GM12878 (cell line): ENCODE data around the gene UPF1.

Experiments used
- BMI1 ChIP-seq: fragments of 450-650 bp; IDR thresholded peaks from 2 replicates; pipeline ENCODE4 v1.6.1; 2016; ENCODE audit warnings: mild to moderate bottlenecking, moderate library complexity, borderline replicate concordance
- KAT2A ChIP-seq: conservative IDR thresholded peaks from 2 replicates; pipeline ENCODE4 v1.6.1; 2011; ENCODE audit warnings: low read depth, low read length; ENCODE audit not compliant: control insufficient read depth
- PRDM15 ChIP-seq: fragments of 450-650 bp; formaldehyde crosslinking; IDR thresholded peaks from 2 replicates; pipeline ENCODE4 v1.4.0; 2020; ENCODE audit warnings: mild to moderate bottlenecking, moderate library complexity
- RAD21 ChIP-seq: IDR thresholded peaks from 2 replicates; pipeline ENCODE4 v1.6.1; 2011; ENCODE audit warnings: mild to moderate bottlenecking, low read depth, low read length, moderate library complexity; ENCODE audit not compliant: insufficient read depth
- TF ChIP-seq, protein P1 (sequence below), 3 experiments: IDR thresholded peaks in 2 of 3; conservative IDR thresholded peaks in 1 of 3; 2 replicates each; pipeline ENCODE4 v1.5.1; 2011; ENCODE audit warnings: low read depth in 3 of 3, low read length in 3 of 3, mild to moderate bottlenecking in 3 of 3, control low read depth in 2 of 3, moderate library complexity in 2 of 3, inconsistent platforms in 1 of 3, mixed read lengths in 1 of 3; ENCODE audit not compliant: control insufficient read depth in 2 of 3, insufficient read depth in 1 of 3; ENCODE audit errors: extremely low read depth in 1 of 3
- TF ChIP-seq, protein P2 (sequence below): IDR thresholded peaks from 2 replicates; pipeline ENCODE4 v1.6.1; 2011; ENCODE audit warnings: low read depth, low read length, improper control_type of control experiment, borderline replicate concordance

DNA sequence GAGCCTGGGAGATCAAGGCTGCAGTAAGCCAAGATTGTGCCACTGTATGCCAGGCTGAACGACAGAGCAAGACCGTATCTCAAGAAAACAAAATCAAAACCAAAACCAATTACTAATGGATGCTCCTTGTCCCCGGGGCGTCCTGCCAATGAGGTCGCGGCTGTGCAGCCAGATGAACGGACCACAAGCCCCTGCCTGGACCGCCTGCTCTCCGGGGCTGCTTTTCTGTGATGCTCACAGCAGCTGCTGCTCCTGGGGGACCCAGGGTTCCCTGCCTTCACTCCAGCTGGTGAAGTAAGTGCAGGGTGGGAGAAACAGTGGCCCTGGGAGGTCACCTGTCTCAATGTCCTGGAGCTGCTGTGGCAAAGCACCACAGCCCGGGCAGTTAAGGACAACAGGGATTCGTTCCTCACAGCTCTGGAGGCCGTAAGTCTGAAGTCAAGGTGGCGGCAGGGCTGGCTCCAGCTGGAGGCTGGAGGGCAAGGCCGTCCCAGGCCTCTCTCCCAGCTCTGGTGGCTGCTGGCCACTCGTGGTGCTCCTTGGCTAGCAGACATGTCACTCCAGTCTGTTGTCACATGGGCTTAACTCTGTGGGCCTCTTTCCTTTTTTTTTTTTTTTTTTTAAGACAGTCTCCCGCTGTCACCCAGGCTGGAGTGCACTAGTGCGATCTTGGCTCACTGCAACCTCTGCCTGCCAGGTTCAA lies 77.3 kb downstream of the UPF1 start:
- TF ChIP-seq RAD21 (no peak), PRDM15 (CRISPR knock-in tag) (no peak), BMI1 (no peak), KAT2A (no peak)
- TF ChIP-seq, protein P1, sequence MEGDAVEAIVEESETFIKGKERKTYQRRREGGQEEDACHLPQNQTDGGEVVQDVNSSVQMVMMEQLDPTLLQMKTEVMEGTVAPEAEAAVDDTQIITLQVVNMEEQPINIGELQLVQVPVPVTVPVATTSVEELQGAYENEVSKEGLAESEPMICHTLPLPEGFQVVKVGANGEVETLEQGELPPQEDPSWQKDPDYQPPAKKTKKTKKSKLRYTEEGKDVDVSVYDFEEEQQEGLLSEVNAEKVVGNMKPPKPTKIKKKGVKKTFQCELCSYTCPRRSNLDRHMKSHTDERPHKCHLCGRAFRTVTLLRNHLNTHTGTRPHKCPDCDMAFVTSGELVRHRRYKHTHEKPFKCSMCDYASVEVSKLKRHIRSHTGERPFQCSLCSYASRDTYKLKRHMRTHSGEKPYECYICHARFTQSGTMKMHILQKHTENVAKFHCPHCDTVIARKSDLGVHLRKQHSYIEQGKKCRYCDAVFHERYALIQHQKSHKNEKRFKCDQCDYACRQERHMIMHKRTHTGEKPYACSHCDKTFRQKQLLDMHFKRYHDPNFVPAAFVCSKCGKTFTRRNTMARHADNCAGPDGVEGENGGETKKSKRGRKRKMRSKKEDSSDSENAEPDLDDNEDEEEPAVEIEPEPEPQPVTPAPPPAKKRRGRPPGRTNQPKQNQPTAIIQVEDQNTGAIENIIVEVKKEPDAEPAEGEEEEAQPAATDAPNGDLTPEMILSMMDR (IDR thresholded peaks at IDR 0.05 in 2 of 3, conservative IDR thresholded peaks at IDR 0.05 in 1 of 3; ENCODE audit: control insufficient read depth in 2 of 3, extremely low read depth in 1 of 3, insufficient read depth in 1 of 3, low read depth in 3 of 3, low read length in 3 of 3): no peak
- TF ChIP-seq, protein P2, sequence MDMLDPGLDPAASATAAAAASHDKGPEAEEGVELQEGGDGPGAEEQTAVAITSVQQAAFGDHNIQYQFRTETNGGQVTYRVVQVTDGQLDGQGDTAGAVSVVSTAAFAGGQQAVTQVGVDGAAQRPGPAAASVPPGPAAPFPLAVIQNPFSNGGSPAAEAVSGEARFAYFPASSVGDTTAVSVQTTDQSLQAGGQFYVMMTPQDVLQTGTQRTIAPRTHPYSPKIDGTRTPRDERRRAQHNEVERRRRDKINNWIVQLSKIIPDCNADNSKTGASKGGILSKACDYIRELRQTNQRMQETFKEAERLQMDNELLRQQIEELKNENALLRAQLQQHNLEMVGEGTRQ: no peak
